Aorta (tissue), 5 donors: ENCODE measurements around the gene HCFC1. TPM values are rescaled to one million over a fixed set of nuclear protein-coding genes. Genes with fewer than 3 reads are reported as not detected.
A peak's percentile ranks its signal among the peaks of the same experiment; 100 is the strongest.

Experiments
- ATAC-seq: fragments of 200-7000 bp; cut with Tn5 transposase; one replicate; pipeline ENCODE4 v1.9.1; 2022; ENCODE audit warnings: moderate library complexity; ENCODE audit not compliant: low FRiP score
- DNase-seq, 2 donors: peaks; one replicate each; pipeline ENCODE4 v3.0.0-alpha.2; 2020
- H3K27ac ChIP-seq, 2 donors: one replicate each; pipeline ENCODE4 v1.5.1; 2013; ENCODE audit warnings: low read length in 2 of 2, mild to moderate bottlenecking in 2 of 2, moderate library complexity in 2 of 2, control low read depth in 1 of 2, inconsistent platforms in 1 of 2, low read depth in 1 of 2
- H3K27me3 ChIP-seq, 2 donors: one replicate each; pipeline ENCODE4 v1.6.1; 2013; ENCODE audit warnings: control low read depth in 1 of 2, low read length in 1 of 2, mild to moderate bottlenecking in 1 of 2, moderate library complexity in 1 of 2; ENCODE audit not compliant: insufficient read depth in 2 of 2, control insufficient read depth in 1 of 2
- H3K36me3 ChIP-seq, 2 donors: one replicate each; pipeline ENCODE4 v1.6.1; 2013; ENCODE audit warnings: control low read depth in 1 of 2, low read length in 1 of 2, mild to moderate bottlenecking in 1 of 2; ENCODE audit not compliant: insufficient read depth in 2 of 2, control insufficient read depth in 1 of 2
- H3K4me1 ChIP-seq, 2 donors: one replicate each; pipeline ENCODE4 v1.6.1; 2013; ENCODE audit warnings: low read length in 2 of 2, control low read depth in 1 of 2, mild to moderate bottlenecking in 1 of 2, moderate library complexity in 1 of 2; ENCODE audit not compliant: insufficient read depth in 2 of 2, control insufficient read depth in 1 of 2
- H3K4me3 ChIP-seq, 2 donors: one replicate each; pipeline ENCODE4 v1.5.1; 2013; ENCODE audit warnings: low read length in 2 of 2, control low read depth in 1 of 2, mild to moderate bottlenecking in 1 of 2
- H3K9me3 ChIP-seq: one replicate; pipeline ENCODE4 v1.6.1; 2013; ENCODE audit warnings: mild to moderate bottlenecking, low read length; ENCODE audit not compliant: control insufficient read depth
- WGBS, 2 donors: extraction: QIAGEN DNeasy Blood & Tissue Kit; methylation state at CpG; one replicate each; pipeline ENCODE4 v1.1.7; 2013; 5-methylcytosine and 5-hydroxymethylcytosine counted together
- intact Hi-C, 2 donors: fragments of 100-400 bp; cut with DNase I; formaldehyde crosslinking; loops; one replicate each; pipeline versions ENCODE4 v1.14.2 to v1.15.0; 2022
- polyA plus RNA-seq, 2 donors: library from polyadenylated mRNA; stranded (reverse); fragments of 200-250 nt; gene quantifications; one replicate each; pipeline ENCODE4 v1.2.3, GENCODE V29; 2013
- total RNA-seq, 2 donors: library from RNA; stranded (reverse); fragmentation: NEBNext Ultra II Directional; extraction: Animal tissue kit (Norgen Biotek cat#: 25700); gene quantifications; one replicate each; pipeline ENCODE4 v1.2.1, GENCODE V29; 2021
- donor health status: healthy with polysubstance abuse.
- donor health status: Bipolar disorder and iron deficiency.
- donor health status: DM: no; HTN: no; CAD: no.
- donor health status: DM: no; HTN: no; CAD: no.
- donor health status: DM: yes; HTN: yes; CAD: no.

The HCFC1 gene
- total and polyA plus RNA-seq, 4 donors, result 6.5 to 41.8 (median 30.9) TPM

DNA sequence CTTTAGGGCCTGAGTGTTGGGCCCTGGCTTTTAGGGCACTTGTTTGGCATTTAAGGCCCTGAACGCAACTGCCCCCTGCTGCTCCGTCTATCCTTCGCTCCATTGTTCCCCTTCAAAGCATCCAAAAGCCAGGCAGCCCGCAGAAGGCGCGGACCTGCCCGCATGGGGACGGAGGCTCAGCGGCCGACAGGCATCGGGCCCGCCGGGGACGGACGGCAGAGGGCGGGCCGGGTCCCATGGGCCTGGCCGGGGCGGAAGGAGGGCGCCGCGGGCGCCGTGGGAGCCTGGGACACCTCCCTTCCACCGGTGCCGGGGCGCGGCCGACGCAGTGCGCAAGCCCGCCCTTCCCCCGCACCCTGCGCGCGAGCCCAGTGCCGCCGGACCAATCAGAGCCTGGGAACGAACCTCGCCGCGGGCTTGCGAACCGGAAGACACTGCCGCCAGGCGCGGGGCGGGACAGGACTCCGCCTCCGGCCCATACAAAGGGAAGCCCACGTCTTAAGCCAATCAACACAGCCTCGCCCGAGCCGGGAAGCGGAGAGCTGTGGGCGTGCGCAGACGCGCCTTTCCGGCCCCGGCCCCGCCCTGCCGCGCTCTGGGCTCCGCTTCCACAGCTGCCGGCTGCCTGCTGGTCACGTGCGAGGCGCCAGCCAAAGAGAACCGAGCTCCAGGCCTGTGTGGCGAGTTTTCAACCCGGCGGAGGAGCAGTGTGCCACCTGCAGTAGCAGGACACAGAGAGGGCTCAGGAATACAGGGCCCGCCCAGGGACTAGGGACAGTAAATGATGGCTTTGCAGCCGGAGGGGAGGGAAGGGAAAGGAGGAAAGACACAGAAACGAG is 43.5 kb downstream of the HCFC1 start:
- no peaks in the 10 kb centered on the region for H3K4me1 ChIP-seq
- H3K36me3 ChIP-seq, result no peaks in the 10 kb centered on the region
- no peaks in the 10 kb centered on the region for H3K27me3 ChIP-seq
- 0 to 10% methylated on average over 75 to 76 of the region's 76 CpGs for WGBS, 2 donors
- H3K4me3 ChIP-seq, result peak overlapping the region; percentile 31 to 43
- DNase-seq, result peak; percentile 98 to 99
- peak; percentile 95 for ATAC-seq
- intact Hi-C loops, result loop anchor here in 1 of 2 donors (2.0 kb wide), 1 partner anchor 45 kb away; the partner anchor contains the start of gene TMEM187
- no peaks in the 10 kb centered on the region for H3K9me3 ChIP-seq
- peak overlapping the region in 1 of 2 donors; percentile 88 for H3K27ac ChIP-seq

DNA sequence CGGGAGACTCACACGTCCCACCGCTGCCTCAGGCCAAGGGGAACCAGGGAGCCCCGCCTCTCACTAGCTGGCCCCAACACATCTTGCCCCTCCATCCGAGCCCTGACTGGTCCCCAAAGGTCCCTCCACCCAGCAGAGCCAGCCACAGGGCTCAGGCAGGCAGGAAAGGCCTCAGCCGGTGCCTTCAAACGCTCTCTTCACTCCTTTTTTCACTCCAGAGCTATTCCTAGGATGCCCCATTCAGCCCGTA is 44.0 kb downstream of the HCFC1 start:
- H3K36me3 ChIP-seq, result no peaks in the 10 kb centered on the region
- H3K4me1 ChIP-seq, result no peaks in the 10 kb centered on the region
- intact Hi-C loops, result no loop called here
- 0 to 8% methylated on average over 7 to 8 of the region's 8 CpGs for WGBS, 2 donors
- H3K27ac ChIP-seq, result peak overlapping the region in 1 of 2 donors; percentile 88
- no peak for ATAC-seq
- peak overlapping the region; percentile 31 to 43 for H3K4me3 ChIP-seq
- no peaks in the 10 kb centered on the region for H3K9me3 ChIP-seq
- DNase-seq, result no peak
- no peaks in the 10 kb centered on the region for H3K27me3 ChIP-seq

GRCh38 chrX:153926858-153927671 is 44.6 kb downstream of the HCFC1 start:
- WGBS, 2 donors, result 5 to 31% methylated on average over 29 to 31 of the region's 31 CpGs
- H3K27me3 ChIP-seq, result no peaks in the 10 kb centered on the region
- peak overlapping the region in 1 of 2 donors; percentile 88 for H3K27ac ChIP-seq
- H3K4me3 ChIP-seq, result peak overlapping the region in 1 of 2 donors; percentile 43
- H3K9me3 ChIP-seq, result no peaks in the 10 kb centered on the region
- H3K36me3 ChIP-seq, result no peaks in the 10 kb centered on the region
- peak in 1 of 2 donors; percentile 85 for DNase-seq
- peak; percentile 3 for ATAC-seq
- intact Hi-C loops, result no loop called here
- H3K4me1 ChIP-seq, result no peaks in the 10 kb centered on the region

DNA sequence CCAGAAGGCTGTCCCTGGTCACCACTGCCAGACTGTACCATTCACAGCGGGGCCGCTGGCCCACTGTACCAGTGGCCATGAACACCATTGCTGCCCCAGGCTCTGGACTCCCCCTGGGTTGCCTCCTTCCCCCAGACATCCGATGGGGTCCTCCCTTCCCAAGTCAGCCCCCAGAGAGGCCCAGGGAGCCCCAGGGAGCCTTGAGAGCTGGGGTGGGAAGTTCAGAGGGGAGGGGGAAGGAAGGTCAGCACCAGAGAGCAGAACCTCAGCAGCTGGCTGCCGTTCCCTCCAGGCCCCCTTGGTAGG is 45.1 kb downstream of the HCFC1 start:
- Histone ChIP-seq H3K36me3 (no peaks in the 10 kb centered on the region), H3K4me3 (no peak overlapping the region), H3K27me3 (no peaks in the 10 kb centered on the region), H3K27ac (no peak overlapping the region), H3K4me1 (no peaks in the 10 kb centered on the region), H3K9me3 (no peaks in the 10 kb centered on the region)
- DNase-seq, result no peak
- no peak for ATAC-seq
- 38 to 46% methylated on average over 4 of the region's 4 CpGs for WGBS, 2 donors
- intact Hi-C loops, result no loop called here

- WGBS, 2 donors, result 22 to 38% methylated on average over 36 to 59 of the region's 59 CpGs
- Histone ChIP-seq H3K36me3 (no peaks in the 10 kb centered on the region), H3K9me3 (no peaks in the 10 kb centered on the region), H3K4me1 (no peaks in the 10 kb centered on the region), H3K27ac (peak within 1 kb of the TSS in 1 of 2 donors; percentile 2), H3K4me3 (no peak within 1 kb of the TSS), H3K27me3 (no peaks in the 10 kb centered on the region)
- DNase-seq (no peak), ATAC-seq (no peak)
- intact Hi-C loops, result no loop called here
Measured at GRCh38 chrX:153925739-153926551, 45.7 kb downstream of the HCFC1 start, which contains the start of gene ARHGAP4. TSS of gene ARHGAP4 (minus strand) at chrX:153926264. CDS start at chrX:153926202, 62 bp downstream.

DNA sequence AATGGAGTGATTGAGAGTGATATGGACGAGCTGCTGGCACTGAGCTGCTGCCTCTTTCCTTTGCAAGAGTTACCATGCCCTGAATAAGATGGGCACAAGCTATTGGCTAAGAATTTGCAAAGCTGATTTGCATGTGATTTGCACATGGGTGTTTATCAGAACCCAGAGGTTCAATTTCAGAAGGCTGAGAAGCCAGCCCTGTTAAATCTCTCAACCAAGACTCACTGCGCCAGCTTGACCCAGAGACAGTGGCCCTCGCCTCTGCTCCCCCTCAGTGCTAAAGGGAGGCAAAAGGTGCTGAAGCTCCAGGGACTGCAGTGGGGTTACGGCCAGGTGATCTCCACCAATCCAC is 46.3 kb downstream of the HCFC1 start:
- H3K4me1 ChIP-seq, result no peaks in the 10 kb centered on the region
- no peak overlapping the region for H3K27ac ChIP-seq
- no peaks in the 10 kb centered on the region for H3K36me3 ChIP-seq
- no peaks in the 10 kb centered on the region for H3K27me3 ChIP-seq
- no peaks in the 10 kb centered on the region for H3K9me3 ChIP-seq
- 78 to 85% methylated on average over 4 of the region's 4 CpGs for WGBS, 2 donors
- DNase-seq (no peak), ATAC-seq (no peak)
- intact Hi-C loops, result no loop called here
- H3K4me3 ChIP-seq, result no peak overlapping the region

GRCh38 chrX:153924149-153924861 is 47.3 kb downstream of the HCFC1 start:
- Histone ChIP-seq H3K4me3 (no peak overlapping the region), H3K27ac (no peak overlapping the region), H3K4me1 (no peaks in the 10 kb centered on the region), H3K9me3 (no peaks in the 10 kb centered on the region), H3K36me3 (no peaks in the 10 kb centered on the region), H3K27me3 (no peaks in the 10 kb centered on the region)
- intact Hi-C loops, result no loop called here
- DNase-seq (no peak), ATAC-seq (no peak)
- 36 to 46% methylated on average over 14 of the region's 14 CpGs for WGBS, 2 donors
